Astrocyte of the spinal cord (primary cell): Measurements from ENCODE around the gene YTHDF1.

ENCODE experiments used
- DNase-seq: peaks from one replicate; pipeline ENCODE4 v3.0.0; 2011; ENCODE audit warnings: low read depth, low spot score
- H3K4me3 ChIP-seq: 2 replicates; pipeline ENCODE4 v1.5.1; 2011; ENCODE audit warnings: low read depth, mild to moderate bottlenecking, low read length, moderate library complexity
- CTCF ChIP-seq: IDR thresholded peaks from 2 replicates; pipeline ENCODE4 v1.5.1; 2012; ENCODE audit warnings: low read depth, mild to moderate bottlenecking, low read length, inconsistent platforms
- in situ Hi-C: cut with HindIII; loops from 2 replicates; pipeline ENCODE4 v1.10.0; 2017; ENCODE audit warnings: low sequenced_read_pairs

The YTHDF1 gene

GRCh38 chr20:63153254-63154221 lies 62.4 kb downstream of the YTHDF1 start:
- in situ Hi-C loops: no loop called here
- no peak for TF ChIP-seq CTCF
- no peak for DNase-seq
- H3K4me3 ChIP-seq: no peak overlapping the region

GRCh38 chr20:63152322-63153253 lies 63.3 kb downstream of the YTHDF1 start:
- in situ Hi-C loops: no loop called here
- no peak for DNase-seq
- TF ChIP-seq CTCF: no peak
- H3K4me3 ChIP-seq: no peak overlapping the region

- no peak for TF ChIP-seq CTCF
- no peak for DNase-seq
- H3K4me3 ChIP-seq: no peak overlapping the region
- in situ Hi-C loops: no loop called here
These were observed 64.2 kb downstream of the YTHDF1 start for GRCh38 chr20:63151554-63152321.

- no peak for TF ChIP-seq CTCF
- in situ Hi-C loops: no loop called here
- no peak overlapping the region for H3K4me3 ChIP-seq
These were observed 64.9 kb downstream of the YTHDF1 start for GRCh38 chr20:63150911-63151531.

GRCh38 chr20:63150391-63150898 lies 65.5 kb downstream of the YTHDF1 start:
- TF ChIP-seq CTCF: no peak
- DNase-seq: no peak
- in situ Hi-C loops: no loop called here
- no peak overlapping the region for H3K4me3 ChIP-seq

More at GRCh38 chr20:63150911-63151531, 64.9 kb downstream of the YTHDF1 start:
- DNase-seq: no peak
